B cell (primary cell): ENCODE measurements around the gene DENND2C.

Experiments
- CTCF ChIP-seq: fragments of 200-600 bp; IDR thresholded peaks from one replicate; pipeline ENCODE4 v1.8.0; 2022; ENCODE audit warnings: antibody characterized with exemption, mild to moderate bottlenecking
- EZH2 ChIP-seq: IDR thresholded peaks from 2 replicates; pipeline ENCODE4 v1.6.1; 2012; ENCODE audit warnings: borderline replicate concordance, low read depth, mild to moderate bottlenecking, moderate library complexity, low read length; ENCODE audit not compliant: insufficient read depth, poor library complexity, severe bottlenecking

- TF ChIP-seq CTCF (no peak), EZH2 (no peak)
These were observed 37.8 kb upstream of the DENND2C start for GRCh38 chr1:114707604-114708003.
